Testis (tissue), 2 donors: ENCODE measurements around the gene EXOC6.

Experiments
- POLR2A ChIP-seq: fragments of 450-650 bp; IDR thresholded peaks from one replicate; pipeline ENCODE4 v1.6.1; 2017; ENCODE audit warnings: antibody characterized with exemption, mild to moderate bottlenecking, moderate library complexity
- TF ChIP-seq, protein P1 (sequence below), 3 experiments: fragments of 450-650 bp in 2 of 3; fragments of 200-600 bp in 1 of 3; sonication (generic) in 1 of 3; IDR thresholded peaks; one replicate each; pipeline ENCODE4 v1.5.1; 2016 to 2019; ENCODE audit warnings: antibody characterized with exemption in 3 of 3, mild to moderate bottlenecking in 2 of 3, moderate library complexity in 1 of 3

GRCh38 chr10:93106631-93107072, 258.3 kb downstream of the EXOC6 start:
- no peak for TF ChIP-seq POLR2A
- TF ChIP-seq, protein P1, sequence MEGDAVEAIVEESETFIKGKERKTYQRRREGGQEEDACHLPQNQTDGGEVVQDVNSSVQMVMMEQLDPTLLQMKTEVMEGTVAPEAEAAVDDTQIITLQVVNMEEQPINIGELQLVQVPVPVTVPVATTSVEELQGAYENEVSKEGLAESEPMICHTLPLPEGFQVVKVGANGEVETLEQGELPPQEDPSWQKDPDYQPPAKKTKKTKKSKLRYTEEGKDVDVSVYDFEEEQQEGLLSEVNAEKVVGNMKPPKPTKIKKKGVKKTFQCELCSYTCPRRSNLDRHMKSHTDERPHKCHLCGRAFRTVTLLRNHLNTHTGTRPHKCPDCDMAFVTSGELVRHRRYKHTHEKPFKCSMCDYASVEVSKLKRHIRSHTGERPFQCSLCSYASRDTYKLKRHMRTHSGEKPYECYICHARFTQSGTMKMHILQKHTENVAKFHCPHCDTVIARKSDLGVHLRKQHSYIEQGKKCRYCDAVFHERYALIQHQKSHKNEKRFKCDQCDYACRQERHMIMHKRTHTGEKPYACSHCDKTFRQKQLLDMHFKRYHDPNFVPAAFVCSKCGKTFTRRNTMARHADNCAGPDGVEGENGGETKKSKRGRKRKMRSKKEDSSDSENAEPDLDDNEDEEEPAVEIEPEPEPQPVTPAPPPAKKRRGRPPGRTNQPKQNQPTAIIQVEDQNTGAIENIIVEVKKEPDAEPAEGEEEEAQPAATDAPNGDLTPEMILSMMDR (IDR thresholded peaks at IDR 0.05), result no peak
